K562 (cell line): ENCODE measurements around the gene DPF1. TPM values are rescaled to one million over a fixed set of nuclear protein-coding genes. Genes with fewer than 3 reads are reported as not detected.
A peak's percentile ranks its signal among the peaks of the same experiment; 100 is the strongest.

Experiments
- ATAC-seq: fragments of 200-7000 bp; cut with Tn5 transposase; 3 replicates; pipeline ENCODE4 v1.9.1; 2020; ENCODE audit warnings: moderate library complexity
- BruUV-seq: library from RNA; stranded (reverse); fragments of 400-500 nt; replicated peaks from 2 replicates; lab custom pipeline; 2021; lab: Mats Ljungman, UMichigan
- CTCF ChIA-PET: fragments of 300-600 bp; formaldehyde crosslinking; extraction: SDS; loops from one replicate; lab custom pipeline; 2021; ENCODE audit warnings: low intra/inter-chr PET ratio; lab: Yijun Ruan, JAX
- POLR2A ChIA-PET: fragments of 300-600, 350-650 bp; sonication (Branson Sonifier 250); formaldehyde crosslinking; extraction: SDS; loops from one replicate; lab custom pipeline; 2021; ENCODE audit warnings: antibody characterized with exemption, inconsistent platforms; lab: Yijun Ruan, JAX
- DNase-seq, 4 experiments: peaks; one replicate each; pipeline versions ENCODE4 v3.0.0 to v3.0.0-alpha.2; 2011 to 2018; ENCODE audit warnings: low spot score in 3 of 4, mixed read lengths in 3 of 4; ENCODE audit errors: extremely low read depth in 1 of 4
- FAIRE-seq: peaks from 2 replicates; lab custom pipeline; 2011; peaks lifted over from hg19 to GRCh38; lab: Jason Lieb, UNC
- H2AFZ ChIP-seq: 2 replicates; pipeline ENCODE4 v1.6.0; 2011; ENCODE audit warnings: low read depth, low read length, control low read depth, inconsistent platforms
- H3K27ac ChIP-seq: fragments of 200-600 bp; 3 replicates; pipeline ENCODE4 v1.8.0; 2011; ENCODE audit warnings: low read depth, mild to moderate bottlenecking, control low read depth, inconsistent platforms, low read length, moderate library complexity, mixed read lengths; ENCODE audit errors: extremely low read depth
- H3K27me3 ChIP-seq, 2 experiments: fragments of 300-600 bp in 1 of 2; 2 replicates in 1 of 2; 3 replicates in 1 of 2; pipeline versions ENCODE4 v1.6.0 to v1.8.0; 2011; ENCODE audit warnings: inconsistent platforms in 2 of 2, low read length in 2 of 2, mild to moderate bottlenecking in 1 of 2, mixed read lengths in 1 of 2, moderate library complexity in 1 of 2; ENCODE audit not compliant: control insufficient read depth in 2 of 2, insufficient read depth in 2 of 2
- H3K36me3 ChIP-seq: fragments of 300-600 bp; 3 replicates; pipeline ENCODE4 v1.8.0; 2011; ENCODE audit warnings: mild to moderate bottlenecking, low read length, inconsistent platforms; ENCODE audit not compliant: control insufficient read depth, insufficient read depth
- H3K4me1 ChIP-seq, 2 experiments: fragments of 200-600 bp in 1 of 2; replicated peaks in 1 of 2; 2 replicates in 1 of 2; 3 replicates in 1 of 2; pipeline versions ENCODE4 v1.5.1 to v1.8.0; 2011; ENCODE audit warnings: inconsistent platforms in 2 of 2, low read length in 2 of 2, mild to moderate bottlenecking in 1 of 2, mixed read lengths in 1 of 2, moderate library complexity in 1 of 2; ENCODE audit not compliant: control insufficient read depth in 2 of 2, insufficient read depth in 2 of 2
- H3K4me2 ChIP-seq: 2 replicates; pipeline ENCODE4 v1.6.1; 2011; ENCODE audit warnings: low read length, control low read depth, inconsistent platforms, mixed read lengths; ENCODE audit not compliant: insufficient read depth
- H3K4me3 ChIP-seq: fragments of 200-600 bp; sonication (generic), shearing (Covaris generic); 2 replicates; pipeline ENCODE4 v1.5.1; 2016; ENCODE audit warnings: control low read depth, inconsistent platforms
- H3K79me2 ChIP-seq: fragments of 200-600 bp; 3 replicates; pipeline ENCODE4 v1.8.0; 2011; ENCODE audit warnings: low read length, inconsistent platforms; ENCODE audit not compliant: control insufficient read depth, insufficient read depth
- H3K9ac ChIP-seq, 2 experiments: 2 replicates each; pipeline versions ENCODE4 v1.6.0 to v1.6.1; 2011; ENCODE audit warnings: low read depth in 2 of 2, low read length in 2 of 2, control low read depth in 1 of 2, inconsistent platforms in 1 of 2, mild to moderate bottlenecking in 1 of 2, mixed read lengths in 1 of 2; ENCODE audit not compliant: insufficient read depth in 1 of 2
- H3K9me1 ChIP-seq: one replicate; pipeline ENCODE4 v1.6.0; 2011; ENCODE audit warnings: inconsistent platforms, mild to moderate bottlenecking, low read length, moderate library complexity; ENCODE audit not compliant: control insufficient read depth, insufficient read depth
- H3K9me3 ChIP-seq: replicated peaks from 2 replicates; pipeline ENCODE4 v1.5.1; 2011; ENCODE audit warnings: low read depth, low read length, inconsistent platforms; ENCODE audit not compliant: control insufficient read depth, insufficient read depth
- H4K20me1 ChIP-seq: replicated peaks from 2 replicates; pipeline ENCODE4 v1.6.1; 2011; ENCODE audit warnings: low read length, inconsistent platforms, mixed read lengths; ENCODE audit not compliant: control insufficient read depth, insufficient read depth
- ADNP ChIP-seq: fragments of 200-800 bp; sonication (Bioruptor generic); IDR thresholded peaks from 2 replicates; pipeline ENCODE4 v1.6.1; 2016; ENCODE audit warnings: missing genetic modification characterization, missing compliant biosample characterization
- BCOR ChIP-seq: fragments of 450-650 bp; IDR thresholded peaks from 2 replicates; pipeline ENCODE4 v1.6.1; 2016
- CEBPB ChIP-seq: fragments of 450-650 bp; IDR thresholded peaks from 2 replicates; pipeline ENCODE4 v1.6.1; 2016; ENCODE audit warnings: missing genetic modification characterization, missing compliant biosample characterization
- CXXC5 ChIP-seq: fragments of 250-450 bp; sonication (Bioruptor Pico); IDR thresholded peaks from 2 replicates; pipeline ENCODE4 v1.8.0; 2022; ENCODE audit warnings: inconsistent platforms, mild to moderate bottlenecking, moderate library complexity
- FOSL1 ChIP-seq: fragments of 200-800 bp; sonication (Bioruptor generic); conservative IDR thresholded peaks from 2 replicates; pipeline ENCODE4 v1.6.1; 2016; ENCODE audit warnings: missing genetic modification characterization, missing compliant biosample characterization
- HDAC2 ChIP-seq: fragments of 450-650 bp; IDR thresholded peaks from 2 replicates; pipeline ENCODE4 v1.6.1; 2016; ENCODE audit warnings: mild to moderate bottlenecking
- NR1H2 ChIP-seq: sonication (generic); formaldehyde crosslinking; IDR thresholded peaks from 2 replicates; pipeline ENCODE4 v1.4.0; 2020; ENCODE audit warnings: mild to moderate bottlenecking, missing genetic modification reagents
- NR4A1 ChIP-seq, 2 experiments: fragments of 250-450 bp in 1 of 2; fragments of 450-650 bp in 1 of 2; sonication (Bioruptor Pico) in 1 of 2; IDR thresholded peaks; 2 replicates each; pipeline versions ENCODE4 v1.4.0 to v1.6.1; 2016 to 2020; ENCODE audit warnings: mild to moderate bottlenecking in 2 of 2, missing compliant biosample characterization in 1 of 2, missing genetic modification characterization in 1 of 2, moderate library complexity in 1 of 2
- PHF20 ChIP-seq: fragments of 450-650 bp; IDR thresholded peaks from 2 replicates; pipeline ENCODE4 v1.6.1; 2018; ENCODE audit not compliant: partially characterized antibody
- RBM25 ChIP-seq: fragments of 200-400 bp; formaldehyde crosslinking; IDR thresholded peaks from 2 replicates; pipeline ENCODE4 v1.6.1; 2018; ENCODE audit warnings: low read length, low read depth, moderate library complexity; ENCODE audit not compliant: severe bottlenecking
- RFX1 ChIP-seq: fragments of 450-650 bp; IDR thresholded peaks from 2 replicates; pipeline ENCODE4 v1.6.1; 2016; ENCODE audit warnings: mild to moderate bottlenecking, moderate library complexity
- TARDBP ChIP-seq: fragments of 450-650 bp; IDR thresholded peaks from 2 replicates; pipeline ENCODE4 v1.6.1; 2016
- THRA ChIP-seq: fragments of 450-650 bp; IDR thresholded peaks from 2 replicates; pipeline ENCODE4 v1.6.1; 2017; ENCODE audit warnings: mild to moderate bottlenecking, moderate library complexity
- ZFP36 ChIP-seq: fragments of 150-350 bp; IDR thresholded peaks from 2 replicates; pipeline ENCODE4 v1.6.1; 2018; ENCODE audit warnings: low read length, low read depth; ENCODE audit not compliant: partially characterized antibody
- ZNF57 ChIP-seq: fragments of 450-650 bp; formaldehyde crosslinking; IDR thresholded peaks from 2 replicates; pipeline ENCODE4 v1.4.0; 2020; ENCODE audit warnings: mild to moderate bottlenecking, moderate library complexity
- ZNF592 ChIP-seq: fragments of 450-650 bp; IDR thresholded peaks from 2 replicates; pipeline ENCODE4 v1.6.1; 2017; ENCODE audit warnings: antibody characterized with exemption, mild to moderate bottlenecking
- WGBS: fragments of 100-300 bp; shearing (Covaris generic); methylation state at CpG from one replicate; pipeline ENCODE4 v1.1.6; 2016; ENCODE audit warnings: low coverage, mixed read lengths; ENCODE audit not compliant: insufficient coverage; ENCODE audit errors: missing lambda C conversion rate; 5-methylcytosine and 5-hydroxymethylcytosine counted together
- in situ Hi-C: fragments of 300-500 bp; cut with MboI; formaldehyde crosslinking; loops from 4 replicates; pipeline ENCODE4 v1.15.0; 2018; ENCODE audit warnings: inconsistent platforms, mixed read lengths
- intact Hi-C: fragments of 100-400 bp; cut with micrococcal nuclease; formaldehyde crosslinking; loops from 2 replicates; pipeline ENCODE4 v1.14.2; 2022
- polyA plus RNA-seq, 8 experiments: library from polyadenylated mRNA; depleted of rRNA in 4 of 8; stranded (reverse) in 5 of 8; unstranded in 3 of 8; fragments of >200 nt; fragmentation: Nextera tagmentation in 2 of 8; fragmentation: Illumina TruSeq in 1 of 8; extraction: Ambion mirVana in 2 of 8; extraction: Trizol in 1 of 8; gene quantifications; 2 replicates each; pipeline versions ENCODE4 v1.2.1 to v1.2.3, GENCODE V29; 2011 to 2014; ENCODE audit warnings: inconsistent platforms in 1 of 8, missing spikeins in 1 of 8
- total RNA-seq, 7 experiments: library from RNA; depleted of rRNA in 6 of 7; stranded (reverse); fragments of >200 nt in 6 of 7; fragmentation: Illumina TruSeq in 2 of 7; extraction: Trizol in 2 of 7; gene quantifications; 2 replicates each; pipeline versions ENCODE4 v1.2.1 to v1.2.3, GENCODE V29; 2011 to 2021; ENCODE audit warnings: low replicate concordance in 1 of 7
- TF ChIP-seq, protein P1 (sequence below): fragments of 450-650 bp; IDR thresholded peaks from 2 replicates; pipeline ENCODE4 v1.6.1; 2016; ENCODE audit warnings: missing biosample characterization, missing genetic modification characterization

DPF1 gene
- total and polyA plus RNA-seq, 9 of the 15 experiments (the other 6 are each of a cell fraction or from before 2014, with no cell fraction given) = 0.10 to 5.7 (median 3.1) TPM

- peak; percentile 88 for TF ChIP-seq ADNP
- TF ChIP-seq HDAC2 = peak; percentile 59; the same call in 1 of the 2 replicates
- TF ChIP-seq BCOR = peak; percentile 98
- TF ChIP-seq ZNF57 (CRISPR knock-in tag) = no peak
- peak; percentile 53 for TF ChIP-seq PHF20
- TF ChIP-seq RFX1 = no peak
Observed at GRCh38 chr19:38247734-38248268, 23.8 kb upstream of the DPF1 start (continued).

GRCh38 chr19:38247126-38247525 lies 23.1 kb upstream of the DPF1 start:
- CTCF ChIA-PET = no interaction called here
- POLR2A ChIA-PET = interaction anchor here (1.1 kb wide), 1 partner anchor 127 kb away, joined by 4 read pairs; the partner anchor contains the start of gene PSMD8
- Histone ChIP-seq H3K9ac (no peak overlapping the region), H3K36me3 (peaks cover 10% of the 10 kb centered on the region; the same call in 1 of the 3 replicates), H3K9me3 (no peaks in the 10 kb centered on the region), H3K4me3 (no peak overlapping the region), H2AFZ (no peak overlapping the region), H3K4me2 (no peak overlapping the region), H4K20me1 (no peaks in the 10 kb centered on the region), H3K9me1 (no peaks in the 10 kb centered on the region), H3K4me1 (peaks cover 7 to 35% of the 10 kb centered on the region in 2 experiments; a peak in 4 of 5 replicates), H3K27ac (no peak overlapping the region), H3K27me3 (no peaks in the 10 kb centered on the region), H3K79me2 (no peaks in the 10 kb centered on the region)
- WGBS = no CpG with 5 or more reads among the region's 5 CpGs
- intact Hi-C loops = no loop called here
- in situ Hi-C loops = no loop called here
- FAIRE-seq (no peak), DNase-seq (no peak), ATAC-seq (no peak)
- no TSS peak for BruUV-seq
- TF ChIP-seq FOSL1 (tag) (no peak), TARDBP (no peak), CEBPB (no peak), THRA (no peak), NR4A1 (CRISPR knock-in tag; IDR thresholded peaks at IDR 0.05) (no peak), NR4A1 (tag; IDR thresholded peaks at IDR 0.05) (no peak), NR1H2 (CRISPR knock-in tag) (no peak), ZFP36 (peak; percentile 65), RBM25 (peak; percentile 76), ZNF592 (no peak), CXXC5 (no peak)
- TF ChIP-seq, protein P1, sequence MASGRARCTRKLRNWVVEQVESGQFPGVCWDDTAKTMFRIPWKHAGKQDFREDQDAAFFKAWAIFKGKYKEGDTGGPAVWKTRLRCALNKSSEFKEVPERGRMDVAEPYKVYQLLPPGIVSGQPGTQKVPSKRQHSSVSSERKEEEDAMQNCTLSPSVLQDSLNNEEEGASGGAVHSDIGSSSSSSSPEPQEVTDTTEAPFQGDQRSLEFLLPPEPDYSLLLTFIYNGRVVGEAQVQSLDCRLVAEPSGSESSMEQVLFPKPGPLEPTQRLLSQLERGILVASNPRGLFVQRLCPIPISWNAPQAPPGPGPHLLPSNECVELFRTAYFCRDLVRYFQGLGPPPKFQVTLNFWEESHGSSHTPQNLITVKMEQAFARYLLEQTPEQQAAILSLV (tag) = no peak
